Left lobe of liver (tissue), 2 donors: ENCODE measurements around the gene PPP2R3A. TPM values are rescaled to one million over a fixed set of nuclear protein-coding genes. Genes with fewer than 3 reads are reported as not detected.
A peak's percentile ranks its signal among the peaks of the same experiment; 100 is the strongest.
"Not testable (repeated sequence)": the region's sequence is repeated elsewhere in the genome, so short reads cannot be mapped to it uniquely, and the experiment has no call there.

Source experiments
- ATAC-seq: fragments of 200-7000 bp; cut with Tn5 transposase; one replicate; pipeline ENCODE4 v1.9.1; 2020; ENCODE audit warnings: mild to moderate bottlenecking, moderate library complexity
- DNase-seq: peaks from one replicate; pipeline ENCODE4 v3.0.0-alpha.2; 2020; ENCODE audit warnings: low spot score
- total RNA-seq: library from RNA; stranded (reverse); gene quantifications from one replicate; pipeline ENCODE4 v1.2.1, GENCODE V29; 2021
- donor health status: DM: no; HTN: no; CAD: no; lungs with moderate emphysema.
- donor health status: DM: no; HTN: yes; CAD: no.

PPP2R3A gene
- total RNA-seq, 1 donor from 2014 or later: 1.5 TPM

- DNase-seq (peak; percentile 71), ATAC-seq (peak; percentile 98)
These were observed 109.8 kb downstream of the PPP2R3A start for GRCh38 chr3:136075218-136075808.

GRCh38 chr3:136075811-136076210 is 110.3 kb downstream of the PPP2R3A start:
- DNase-seq (no peak), ATAC-seq (no peak)

- no peak for DNase-seq
These were observed 113.2 kb downstream of the PPP2R3A start for GRCh38 chr3:136078421-136079364.

GRCh38 chr3:136083641-136084382 is 118.3 kb downstream of the PPP2R3A start:
- not testable (repeated sequence) for DNase-seq, ATAC-seq

More at GRCh38 chr3:136078421-136079364, 113.2 kb downstream of the PPP2R3A start:
- peak; percentile 73 for ATAC-seq

- not testable (repeated sequence) for DNase-seq, ATAC-seq
These were observed 119.5 kb downstream of the PPP2R3A start for GRCh38 chr3:136085067-136085466.

GRCh38 chr3:136093771-136094170 is 128.2 kb downstream of the PPP2R3A start:
- ATAC-seq (no peak), DNase-seq (no peak)

GRCh38 chr3:136105044-136105443 is 139.5 kb downstream of the PPP2R3A start:
- DNase-seq (no peak), ATAC-seq (no peak)

- DNase-seq: no peak
These were observed 140.6 kb downstream of the PPP2R3A start for GRCh38 chr3:136106101-136106500.

GRCh38 chr3:136109499-136109898 is 144.0 kb downstream of the PPP2R3A start:
- ATAC-seq (no peak), DNase-seq (no peak)

More at GRCh38 chr3:136106101-136106500, 140.6 kb downstream of the PPP2R3A start:
- no peak for ATAC-seq

GRCh38 chr3:136110481-136110880 is 145.0 kb downstream of the PPP2R3A start:
- no peak for DNase-seq
- no peak for ATAC-seq

- ATAC-seq: no peak
- no peak for DNase-seq
These were observed 148.9 kb downstream of the PPP2R3A start for GRCh38 chr3:136114421-136114820.

GRCh38 chr3:136119332-136119731 is 153.8 kb downstream of the PPP2R3A start:
- not testable (repeated sequence) for ATAC-seq, DNase-seq

GRCh38 chr3:136119783-136120182 is 154.3 kb downstream of the PPP2R3A start:
- not testable (repeated sequence) for DNase-seq, ATAC-seq

GRCh38 chr3:136120373-136121348 is 155.1 kb downstream of the PPP2R3A start:
- ATAC-seq (no peak), DNase-seq (no peak)

- ATAC-seq (no peak), DNase-seq (no peak)
These were observed 156.5 kb downstream of the PPP2R3A start for GRCh38 chr3:136122006-136122405.

GRCh38 chr3:136131647-136132046 is 166.1 kb downstream of the PPP2R3A start:
- DNase-seq, ATAC-seq: not testable (repeated sequence)

GRCh38 chr3:136134091-136134490 is 168.6 kb downstream of the PPP2R3A start:
- no peak for DNase-seq
- ATAC-seq: peak; percentile 63

GRCh38 chr3:136135039-136135802 is 169.7 kb downstream of the PPP2R3A start:
- no peak for ATAC-seq
- DNase-seq: no peak

GRCh38 chr3:136136454-136136853 is 170.9 kb downstream of the PPP2R3A start:
- ATAC-seq: no peak

More at GRCh38 chr3:136136454-136136853, 170.9 kb downstream of the PPP2R3A start:
- no peak for DNase-seq
